BJ (cell line): ENCODE measurements around the gene ZMYM4. TPM values are rescaled to one million over a fixed set of nuclear protein-coding genes. Genes with fewer than 3 reads are reported as not detected.

Source experiments
- CTCF ChIA-PET: fragments of 350-600 bp; formaldehyde crosslinking; extraction: SDS; loops from one replicate; lab custom pipeline; 2021; ENCODE audit warnings: antibody characterized with exemption, inconsistent platforms; lab: Yijun Ruan, JAX
- POLR2A ChIA-PET: fragments of 300-600 bp; sonication (Branson Sonifier 250); formaldehyde crosslinking; extraction: SDS; loops from one replicate; lab custom pipeline; 2021; ENCODE audit warnings: antibody characterized with exemption; lab: Charles Lee
- DNase-seq: peaks from one replicate; pipeline ENCODE4 v3.0.0-alpha.2; 2011; ENCODE audit warnings: low read depth
- H3K27me3 ChIP-seq: 2 replicates; pipeline ENCODE4 v1.6.0; 2011; ENCODE audit warnings: low read length; ENCODE audit not compliant: control insufficient read depth, insufficient read depth
- H3K36me3 ChIP-seq: 2 replicates; pipeline ENCODE4 v1.5.1; 2011; ENCODE audit warnings: low read length; ENCODE audit not compliant: control insufficient read depth, insufficient read depth
- H3K4me3 ChIP-seq: 2 replicates; pipeline ENCODE4 v1.5.1; 2011; ENCODE audit warnings: low read depth, mild to moderate bottlenecking, control low read depth, low read length
- CTCF ChIP-seq: IDR thresholded peaks from 2 replicates; pipeline ENCODE4 v1.5.1; 2011; ENCODE audit warnings: low read depth, mild to moderate bottlenecking, control low read depth, inconsistent platforms, low read length, moderate library complexity; ENCODE audit not compliant: insufficient read depth
- polyA plus RNA-seq: library from polyadenylated mRNA; depleted of rRNA; stranded (reverse); fragments of >200 nt; gene quantifications from 2 replicates; pipeline ENCODE4 v1.2.3, GENCODE V29; 2011

Gene ZMYM4
- polyA plus RNA-seq, 1 experiment: 19.2 TPM

GRCh38 chr1:35300376-35300775 lies 31.9 kb downstream of the ZMYM4 start:
- no peaks in the 10 kb centered on the region for H3K27me3 ChIP-seq
- peaks cover 5% of the 10 kb centered on the region for H3K36me3 ChIP-seq
- no peak for TF ChIP-seq CTCF
- ChIA-PET POLR2A (no interaction called here), CTCF (interaction anchor here (3.2 kb wide), 1 partner anchor 98 kb away, joined by 21 read pairs; no protein-coding TSS in a partner anchor)
- DNase-seq: no peak
- H3K4me3 ChIP-seq: no peak overlapping the region

- ChIA-PET CTCF (interaction anchor here (0.7 to 3.2 kb wide), 2 partner anchors 100 to 130 kb away, joined by 3 to 21 read pairs; no protein-coding TSS in a partner anchor), POLR2A (interaction anchor here (0.7 kb wide), 1 partner anchor 21 kb away, joined by 26 read pairs; no protein-coding TSS in a partner anchor)
- Histone ChIP-seq H3K4me3 (no peak overlapping the region), H3K36me3 (peaks cover 5% of the 10 kb centered on the region), H3K27me3 (no peaks in the 10 kb centered on the region)
- no peak for TF ChIP-seq CTCF
- DNase-seq: no peak
Measured at GRCh38 chr1:35301674-35302392, 33.3 kb downstream of the ZMYM4 start.

GRCh38 chr1:35305383-35305782 lies 36.9 kb downstream of the ZMYM4 start:
- ChIA-PET POLR2A (no interaction called here), CTCF (no interaction called here)
- no peak for TF ChIP-seq CTCF
- H3K36me3 ChIP-seq: no peaks in the 10 kb centered on the region; the same call in 1 of the 2 replicates
- no peak overlapping the region for H3K4me3 ChIP-seq
- no peaks in the 10 kb centered on the region for H3K27me3 ChIP-seq
- no peak for DNase-seq

DNA sequence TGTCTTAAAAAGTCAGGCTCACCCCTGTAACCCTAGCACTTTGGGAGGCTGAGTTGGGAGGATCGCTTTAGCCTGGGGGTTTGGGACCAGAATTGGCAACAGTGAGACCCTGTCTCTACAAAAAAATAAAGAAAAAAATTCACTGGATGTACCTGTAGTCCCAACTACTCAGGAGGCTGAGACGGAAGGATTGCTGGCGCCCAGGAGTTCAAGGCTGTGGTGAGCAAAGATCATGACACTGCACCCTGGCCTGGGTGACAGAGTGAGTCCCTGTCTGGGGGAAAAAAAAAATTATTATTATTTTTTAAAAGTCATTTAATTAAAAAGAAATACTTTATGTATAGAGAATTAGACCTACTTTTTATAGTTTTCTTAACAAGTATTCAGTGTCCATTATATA lies 47.1 kb downstream of the ZMYM4 start:
- ChIA-PET CTCF (no interaction called here), POLR2A (no interaction called here)
- no peak overlapping the region for H3K4me3 ChIP-seq
- H3K36me3 ChIP-seq: peaks cover 4% of the 10 kb centered on the region
- TF ChIP-seq CTCF: no peak
- H3K27me3 ChIP-seq: no peaks in the 10 kb centered on the region
- no peak for DNase-seq

- no peak for TF ChIP-seq CTCF
- DNase-seq: no peak
Measured at GRCh38 chr1:35316264-35316663, 47.8 kb downstream of the ZMYM4 start.

More at GRCh38 chr1:35316264-35316663, 47.8 kb downstream of the ZMYM4 start:
- no peak overlapping the region for H3K4me3 ChIP-seq
- no peaks in the 10 kb centered on the region for H3K27me3 ChIP-seq
- CTCF ChIA-PET: no interaction called here
- POLR2A ChIA-PET: no interaction called here
- H3K36me3 ChIP-seq: peaks cover 2% of the 10 kb centered on the region; the same call in 1 of the 2 replicates
